NCI-H1694 treated with DMSO at 0.1 percent for 48 hours (cell line): ENCODE results near the gene IRAK1.

Source experiments
- DNase-seq: peaks from one replicate; lab custom pipeline; 2025; lab: John Stamatoyannopoulos, UW

The IRAK1 gene

DNA sequence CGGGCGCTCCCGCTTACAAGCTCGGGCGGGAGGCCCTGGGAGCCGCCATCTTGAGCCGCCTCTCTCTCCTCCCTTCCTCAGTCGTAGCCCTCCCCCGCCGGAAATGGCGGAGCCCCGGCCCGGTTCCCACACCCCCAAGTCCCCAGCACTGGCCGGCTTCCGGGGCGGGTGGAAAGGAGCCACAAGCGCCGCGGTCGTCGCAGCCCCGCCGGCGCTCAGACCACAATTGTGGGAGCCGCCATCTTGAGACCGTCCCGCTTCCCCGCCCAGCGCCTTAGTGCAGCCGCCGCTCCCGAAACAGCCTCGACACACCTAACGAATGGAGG is 48.6 kb downstream of the IRAK1 start:
- peak; percentile 70 for DNase-seq

GRCh38 chrX:153970357-153971123 is 49.2 kb downstream of the IRAK1 start:
- peak; percentile 48 for DNase-seq

DNA sequence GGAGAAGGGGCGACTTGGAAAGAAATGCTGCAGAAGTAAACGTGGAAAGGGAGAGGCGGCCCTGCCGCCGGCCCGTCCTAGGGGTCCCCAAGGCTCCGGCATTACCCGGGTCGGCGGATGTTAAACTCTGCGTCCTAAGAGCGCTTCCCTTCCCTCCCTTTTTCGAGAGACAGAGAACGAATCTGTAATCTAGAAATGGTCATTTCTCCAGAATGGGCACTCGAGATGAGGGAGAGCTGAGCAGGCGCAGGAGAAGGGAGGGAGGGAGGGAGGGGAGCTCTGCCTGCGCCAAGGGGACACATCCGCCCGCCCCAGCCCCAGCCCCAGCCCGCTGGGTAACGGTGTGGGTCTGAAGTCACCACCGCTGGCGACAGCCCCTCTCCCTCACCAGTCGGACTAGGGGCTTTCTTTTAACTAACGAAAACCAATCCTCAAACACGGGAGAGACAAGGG is 49.8 kb downstream of the IRAK1 start:
- no peak for DNase-seq

DNA sequence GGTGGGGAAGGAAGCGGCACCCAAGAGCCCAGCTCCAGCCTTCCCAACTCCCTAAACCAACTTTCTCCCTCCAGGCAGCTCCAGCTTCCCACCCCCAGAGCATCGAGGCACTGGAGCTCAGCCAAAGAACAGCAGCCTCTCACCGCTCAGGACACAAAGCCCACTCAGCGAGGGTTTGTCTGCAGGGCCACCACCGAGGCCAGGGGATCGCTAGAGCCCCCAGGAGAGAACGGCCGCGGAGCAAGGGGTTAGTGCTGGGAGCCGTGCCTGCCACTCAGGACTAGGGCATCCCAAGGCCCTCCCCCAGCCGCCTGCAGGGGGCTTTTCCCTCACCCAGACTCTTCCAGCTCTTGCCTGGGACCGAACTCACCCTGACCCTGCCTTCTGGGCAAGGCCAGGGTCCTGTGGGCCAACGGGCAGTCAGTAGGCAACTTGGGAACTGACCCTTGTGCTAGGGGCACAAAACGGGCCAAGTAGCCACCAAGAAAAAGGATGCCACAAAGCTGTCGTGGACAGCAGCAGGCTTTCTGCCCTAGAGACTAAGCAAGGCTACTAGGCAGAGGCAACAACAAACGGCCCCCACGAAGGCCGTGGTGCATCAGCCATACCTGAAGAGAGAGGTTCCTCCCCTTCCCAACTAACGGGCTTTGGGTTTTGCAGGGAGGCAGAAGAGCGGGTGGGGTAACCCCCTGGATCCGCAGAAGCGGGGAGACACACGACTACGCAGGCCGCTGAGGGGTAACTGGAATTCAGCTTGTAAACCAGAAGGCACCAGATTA is 50.4 kb downstream of the IRAK1 start:
- no peak for DNase-seq

DNA sequence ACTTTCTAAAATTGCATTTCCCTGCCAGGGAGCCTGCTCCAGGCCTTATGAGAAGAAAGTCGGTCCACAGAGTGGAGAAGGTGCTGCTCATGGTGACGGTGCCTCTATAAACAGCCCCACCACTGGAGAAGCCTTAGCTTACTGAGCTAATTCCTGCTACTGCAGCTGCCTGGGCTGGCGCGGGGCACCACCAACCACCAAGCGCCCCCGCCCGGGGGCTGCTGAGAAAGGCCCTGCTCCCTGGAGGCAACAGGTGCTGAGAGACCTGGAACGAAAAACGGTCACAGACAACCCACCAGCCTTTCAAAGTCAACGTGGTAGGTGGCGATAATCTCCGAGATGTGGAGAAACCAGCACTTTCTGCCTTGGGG is 51.0 kb downstream of the IRAK1 start:
- DNase-seq: peak; percentile 23

DNA sequence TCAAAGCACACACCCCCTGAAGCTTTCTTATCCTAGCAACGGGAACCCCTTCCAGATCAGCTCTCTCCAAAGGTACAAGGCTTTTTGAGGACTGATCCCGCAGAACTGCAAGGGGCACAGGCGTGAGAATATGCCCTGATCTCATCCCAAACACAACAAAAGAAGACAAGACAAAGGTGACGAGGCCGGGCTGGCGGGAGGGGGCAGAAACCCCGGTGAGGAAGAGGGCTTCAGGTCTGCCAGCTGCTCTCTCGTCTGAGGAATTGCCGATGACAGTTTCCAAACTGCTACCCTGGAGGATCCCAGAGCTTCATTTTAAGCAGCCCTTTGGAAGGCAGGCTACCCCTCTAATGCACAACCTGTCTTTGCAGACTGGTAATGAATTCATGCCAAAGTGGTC is 51.4 kb downstream of the IRAK1 start:
- DNase-seq: no peak

GRCh38 chrX:153967536-153968224 is 52.0 kb downstream of the IRAK1 start:
- DNase-seq: no peak

- no peak for DNase-seq
Observed at GRCh38 chrX:153966841-153967535, 52.7 kb downstream of the IRAK1 start.

- no peak for DNase-seq
Observed at GRCh38 chrX:153966283-153966688, 53.4 kb downstream of the IRAK1 start.

DNA sequence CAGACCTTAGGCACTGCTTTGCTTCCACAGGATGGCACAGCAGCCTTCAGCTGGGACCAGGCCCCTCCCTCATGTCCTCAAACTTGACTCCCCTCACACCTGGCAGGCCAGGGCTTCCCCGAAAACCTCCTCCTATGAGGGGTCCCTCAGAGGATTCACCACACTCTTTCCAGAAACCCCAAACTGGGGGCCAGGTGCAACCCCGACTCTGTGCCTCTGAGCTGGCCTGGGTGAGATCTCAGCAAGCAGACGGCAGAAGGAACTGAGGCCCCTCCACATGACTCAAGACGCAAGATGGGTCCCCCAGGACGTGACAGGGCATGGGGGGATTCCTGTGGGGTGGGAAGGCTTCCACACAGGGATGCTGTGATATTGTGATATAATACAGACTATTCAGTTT is 54.3 kb downstream of the IRAK1 start:
- DNase-seq: no peak

GRCh38 chrX:153964105-153964504 is 55.6 kb downstream of the IRAK1 start:
- no peak for DNase-seq

GRCh38 chrX:153963546-153963945 is 56.2 kb downstream of the IRAK1 start:
- no peak for DNase-seq

GRCh38 chrX:153961292-153961691 is 58.4 kb downstream of the IRAK1 start:
- no peak for DNase-seq

GRCh38 chrX:153960786-153961185 is 58.9 kb downstream of the IRAK1 start:
- no peak for DNase-seq
